CD4-positive, CD25-positive, alpha-beta regulatory T cell (primary cell): ENCODE results near the gene GIPC2. TPM values are rescaled to one million over a fixed set of nuclear protein-coding genes. Genes with fewer than 3 reads are reported as not detected.

Experiments
- ATAC-seq, 2 donors: fragments of 150-1000 bp; cut with Tn5 transposase; one replicate each; pipeline ENCODE4 v1.10.0; 2021; ENCODE audit warnings: low read depth in 2 of 2, moderate number of reproducible peaks in 2 of 2, moderate library complexity in 1 of 2
- DNase-seq, 3 donors: peaks; one replicate each; pipeline versions ENCODE4 v3.0.0 to v3.0.0-alpha.2; 2012 to 2022; ENCODE audit warnings: mixed read lengths in 1 of 3
- H3K27ac ChIP-seq: one replicate; pipeline ENCODE4 v1.7.0; 2013; ENCODE audit warnings: mild to moderate bottlenecking, low read length; ENCODE audit not compliant: insufficient read depth, poor library complexity, severe bottlenecking
- H3K27me3 ChIP-seq: one replicate; pipeline ENCODE4 v1.7.0; 2013; ENCODE audit warnings: low read length; ENCODE audit not compliant: control insufficient read depth, insufficient read depth
- H3K36me3 ChIP-seq: one replicate; pipeline ENCODE4 v1.7.0; 2013; ENCODE audit warnings: mild to moderate bottlenecking, low read length, moderate library complexity; ENCODE audit not compliant: control insufficient read depth, insufficient read depth
- H3K4me1 ChIP-seq: 2 replicates; pipeline ENCODE4 v1.7.0; 2013; ENCODE audit warnings: mild to moderate bottlenecking, low read length; ENCODE audit not compliant: insufficient read depth, control insufficient read depth, poor library complexity, severe bottlenecking
- H3K4me3 ChIP-seq: one replicate; pipeline ENCODE4 v1.7.0; 2013; ENCODE audit warnings: low read depth, mild to moderate bottlenecking, low read length, moderate library complexity
- H3K9me3 ChIP-seq, 2 experiments: 1 replicate in 1 of 2; 2 replicates in 1 of 2; pipeline ENCODE4 v1.7.0; 2013; ENCODE audit warnings: low read length in 2 of 2, mild to moderate bottlenecking in 1 of 2, moderate library complexity in 1 of 2; ENCODE audit not compliant: control insufficient read depth in 2 of 2
- H3K27ac Mint-ChIP-seq, 3 donors: one replicate each; pipeline ENCODE4 v1.8.0; 2020 to 2022; ENCODE audit warnings: mild to moderate bottlenecking in 3 of 3, mixed read lengths in 3 of 3, moderate library complexity in 2 of 3
- H3K27me3 Mint-ChIP-seq: one replicate; pipeline ENCODE4 v1.8.0; 2022; ENCODE audit warnings: mild to moderate bottlenecking, mixed read lengths
- H3K36me3 Mint-ChIP-seq: one replicate; pipeline ENCODE4 v1.8.0; 2020; ENCODE audit warnings: mixed read lengths
- H3K4me1 Mint-ChIP-seq, 4 donors: one replicate each; pipeline ENCODE4 v1.8.0; 2020 to 2022; ENCODE audit warnings: mixed read lengths in 4 of 4, mild to moderate bottlenecking in 1 of 4
- H3K4me3 Mint-ChIP-seq, 4 donors: one replicate each; pipeline ENCODE4 v1.8.0; 2020 to 2022; ENCODE audit warnings: mild to moderate bottlenecking in 4 of 4, mixed read lengths in 4 of 4, moderate library complexity in 3 of 4
- H3K9me3 Mint-ChIP-seq, 7 donors: one replicate each; pipeline ENCODE4 v1.8.0; 2020 to 2022; ENCODE audit warnings: mixed read lengths in 7 of 7, mild to moderate bottlenecking in 3 of 7, moderate library complexity in 2 of 7
- polyA plus RNA-seq, 4 donors: library from polyadenylated mRNA; unstranded; fragments of 300-500 nt; fragmentation: Illumina TruSeq; gene quantifications; one replicate each; pipeline ENCODE4 v1.2.3, GENCODE V29; 2021
- total RNA-seq: library from RNA; stranded (reverse); gene quantifications from one replicate; pipeline ENCODE4 v1.2.3, GENCODE V29; 2022

The GIPC2 gene
- total and polyA plus RNA-seq, 5 donors from 2014 or later: 0.22 to 0.39 TPM; not detected in 3

DNA sequence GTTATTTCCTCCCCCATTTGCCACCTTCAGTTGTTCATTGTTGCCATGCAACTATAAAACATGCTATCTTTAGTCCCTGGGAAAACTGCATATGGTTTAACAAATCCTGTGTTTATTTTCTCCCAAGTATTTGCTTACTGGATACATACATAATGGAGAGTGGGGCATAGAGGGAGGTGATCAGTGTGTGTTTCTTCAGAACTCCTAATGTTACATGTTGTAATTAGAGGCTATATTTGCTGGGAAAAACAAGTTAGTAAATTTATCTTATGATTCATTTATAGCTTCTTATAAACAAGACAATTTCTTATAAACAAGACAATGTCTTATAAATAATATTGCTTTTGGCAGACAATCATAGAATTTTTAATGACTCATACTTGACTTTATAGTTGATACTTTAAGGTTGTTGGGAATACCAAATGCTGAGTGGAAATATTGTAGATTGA is 7.3 kb upstream of the GIPC2 start:
- Mint-ChIP-seq H3K36me3 (no peaks in the 10 kb centered on the region), H3K27me3 (peaks cover 49% of the 10 kb centered on the region), H3K9me3 (peaks cover 0 to 2% (median 0%) of the 10 kb centered on the region in 7 donors), H3K4me3 (no peak overlapping the region), H3K4me1 (peaks cover 5 to 8% (median 6%) of the 10 kb centered on the region in 4 donors), H3K27ac (no peak overlapping the region)
- Histone ChIP-seq H3K36me3 (no peaks in the 10 kb centered on the region), H3K4me1 (no peaks in the 10 kb centered on the region), H3K9me3 (no peaks in the 10 kb centered on the region), H3K27ac (no peak overlapping the region), H3K27me3 (peaks cover 15% of the 10 kb centered on the region), H3K4me3 (no peak overlapping the region)
- DNase-seq: no peak
- no peak for ATAC-seq

DNA sequence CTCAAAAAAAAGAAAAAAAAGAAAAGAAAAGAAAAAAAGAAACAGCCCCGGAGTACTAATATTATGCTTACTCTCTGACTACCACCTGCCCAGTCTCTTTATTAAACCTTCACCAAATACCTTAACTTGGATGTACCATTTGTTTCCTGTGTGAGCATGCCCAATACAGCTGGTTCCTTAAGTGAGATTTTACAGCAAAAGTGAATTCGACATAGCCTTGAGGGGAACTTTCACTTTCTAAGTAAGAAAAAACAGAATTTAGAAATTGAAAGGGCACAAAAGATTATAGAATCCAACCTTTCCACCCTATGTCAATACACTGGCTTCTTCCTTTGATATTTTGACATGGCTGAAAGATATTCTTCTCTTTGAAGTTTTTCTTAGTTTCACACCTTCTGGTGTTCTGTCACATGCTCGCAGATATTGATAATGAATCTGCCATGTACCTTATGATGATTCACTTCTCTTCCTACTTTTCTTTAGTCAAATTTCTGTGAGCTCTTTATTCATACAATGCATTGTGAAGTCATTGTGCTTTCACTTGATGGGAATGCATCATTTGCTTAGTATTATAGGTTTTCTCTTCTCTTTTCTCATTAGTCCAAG is 5.2 kb upstream of the GIPC2 start:
- H3K27ac ChIP-seq: no peak overlapping the region
- Mint-ChIP-seq H3K36me3 (no peaks in the 10 kb centered on the region), H3K4me3 (no peak overlapping the region), H3K27ac (no peak overlapping the region), H3K9me3 (peaks cover 0 to 3% (median 0%) of the 10 kb centered on the region in 7 donors), H3K27me3 (peaks cover 60% of the 10 kb centered on the region), H3K4me1 (peaks cover 5 to 18% (median 12%) of the 10 kb centered on the region in 4 donors)
- DNase-seq (peak in 1 of 3 donors; percentile 14), ATAC-seq (no peak)
- H3K36me3 ChIP-seq: no peaks in the 10 kb centered on the region
- peaks cover 4% of the 10 kb centered on the region for H3K4me1 ChIP-seq
- H3K4me3 ChIP-seq: peak overlapping the region; percentile 21
- H3K9me3 ChIP-seq: no peaks in the 10 kb centered on the region
- peaks cover 24% of the 10 kb centered on the region for H3K27me3 ChIP-seq

DNA sequence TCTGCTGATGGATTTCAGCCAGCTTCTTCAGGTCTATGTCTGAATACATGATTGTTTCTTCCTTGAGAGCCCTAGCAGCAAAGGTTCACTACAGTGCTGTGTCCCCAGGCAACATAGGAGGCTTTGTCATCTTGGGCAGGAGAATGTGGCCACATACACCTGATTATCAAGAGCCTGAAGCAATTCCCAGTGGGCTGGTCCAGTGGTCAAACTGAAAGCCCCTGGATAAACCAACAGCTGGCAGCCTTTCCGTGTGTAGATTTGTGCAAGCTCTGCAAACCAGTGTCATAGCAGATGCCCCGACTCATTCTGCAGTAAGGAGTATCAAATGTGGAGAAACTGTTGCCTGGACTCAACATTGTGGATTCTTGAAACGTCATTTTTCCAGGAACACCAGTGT is 2.3 kb upstream of the GIPC2 start:
- H3K4me3 Mint-ChIP-seq: peak overlapping the region in 1 of 4 donors; percentile 45
- no peaks in the 10 kb centered on the region for H3K36me3 Mint-ChIP-seq
- Histone ChIP-seq H3K4me1 (peaks cover 15% of the 10 kb centered on the region), H3K27ac (no peak overlapping the region), H3K27me3 (peaks cover 41% of the 10 kb centered on the region), H3K4me3 (no peak overlapping the region), H3K9me3 (no peaks in the 10 kb centered on the region), H3K36me3 (no peaks in the 10 kb centered on the region)
- no peak overlapping the region for H3K27ac Mint-ChIP-seq
- H3K4me1 Mint-ChIP-seq: peaks cover 5 to 26% (median 15%) of the 10 kb centered on the region in 4 donors
- peaks cover 71% of the 10 kb centered on the region for H3K27me3 Mint-ChIP-seq
- no peak for ATAC-seq
- peaks cover 0 to 3% (median 0%) of the 10 kb centered on the region in 7 donors for H3K9me3 Mint-ChIP-seq
- no peak for DNase-seq

DNA sequence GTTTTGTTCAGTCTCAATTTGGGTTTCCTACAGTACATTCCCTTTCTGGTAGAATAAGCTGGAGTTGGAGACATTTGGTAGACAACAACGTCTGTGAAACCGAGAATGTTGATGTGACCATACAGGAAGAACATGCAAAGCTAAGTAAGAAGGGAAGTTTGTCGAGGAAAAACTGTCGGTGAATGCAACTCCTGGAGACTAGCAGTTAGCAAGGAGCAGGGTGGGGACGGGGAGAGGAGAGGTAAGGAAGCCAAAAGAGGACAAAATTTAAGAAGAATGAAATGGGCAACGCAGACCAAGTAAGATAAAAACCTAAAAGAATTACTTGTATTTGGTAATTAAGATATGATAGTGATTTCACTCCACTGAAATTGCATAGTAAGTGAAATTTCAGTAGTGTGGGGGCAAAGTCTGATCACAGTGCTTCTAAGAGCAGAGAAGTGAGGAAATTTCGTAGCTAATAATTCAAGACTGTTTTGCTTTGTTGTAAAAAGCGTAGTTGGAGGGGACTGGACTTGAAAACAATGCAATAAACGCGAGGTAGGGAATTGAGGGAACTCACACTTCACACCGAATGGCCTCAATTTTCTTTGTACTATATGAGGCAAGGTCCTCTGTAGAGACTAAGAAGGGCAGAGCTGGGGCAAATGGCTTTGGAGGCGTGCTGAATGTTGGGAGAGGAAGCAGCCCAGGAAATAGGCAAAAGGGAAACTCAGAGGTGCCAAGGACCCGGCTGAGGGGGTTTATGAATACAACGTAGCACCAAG is 787 bp upstream of the GIPC2 start:
- Histone ChIP-seq H3K27ac (no peak overlapping the region), H3K4me1 (peaks cover 15% of the 10 kb centered on the region), H3K27me3 (peaks cover 36% of the 10 kb centered on the region), H3K36me3 (no peaks in the 10 kb centered on the region), H3K4me3 (peak overlapping the region; percentile 56), H3K9me3 (no peaks in the 10 kb centered on the region)
- H3K4me1 Mint-ChIP-seq: peaks cover 5 to 26% (median 15%) of the 10 kb centered on the region in 4 donors
- peaks cover 75% of the 10 kb centered on the region for H3K27me3 Mint-ChIP-seq
- ATAC-seq: no peak
- no peaks in the 10 kb centered on the region for H3K36me3 Mint-ChIP-seq
- H3K4me3 Mint-ChIP-seq: peak overlapping the region; percentile 53 to 78 (median 56)
- peaks cover 0 to 3% (median 0%) of the 10 kb centered on the region in 7 donors for H3K9me3 Mint-ChIP-seq
- H3K27ac Mint-ChIP-seq: no peak overlapping the region
- DNase-seq: no peak

DNA sequence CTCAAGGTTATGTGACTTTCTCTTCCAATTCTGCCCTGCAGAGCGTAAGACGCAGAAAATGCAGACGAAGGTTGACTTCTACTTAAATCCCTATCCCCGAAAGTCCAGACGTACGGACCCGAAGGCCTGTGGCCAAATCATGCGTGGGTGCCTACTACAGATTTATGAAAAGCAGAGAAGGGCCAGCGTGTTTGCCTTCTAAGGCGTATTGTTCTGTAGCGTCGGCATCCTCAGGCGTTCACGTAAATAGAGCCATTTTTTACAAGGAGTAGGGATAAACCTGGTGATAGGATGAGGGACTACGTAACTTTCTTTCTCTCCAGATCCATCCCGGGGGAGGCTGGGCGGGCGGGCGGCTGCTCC is 222 bp upstream of the GIPC2 start:
- no peaks in the 10 kb centered on the region for H3K36me3 Mint-ChIP-seq
- Histone ChIP-seq H3K4me3 (peak overlapping the region; percentile 56), H3K4me1 (peaks cover 15% of the 10 kb centered on the region), H3K27me3 (peaks cover 36% of the 10 kb centered on the region), H3K36me3 (no peaks in the 10 kb centered on the region), H3K27ac (no peak overlapping the region), H3K9me3 (no peaks in the 10 kb centered on the region)
- no peak overlapping the region for H3K27ac Mint-ChIP-seq
- H3K27me3 Mint-ChIP-seq: peaks cover 69% of the 10 kb centered on the region
- peak overlapping the region; percentile 53 to 78 (median 56) for H3K4me3 Mint-ChIP-seq
- H3K4me1 Mint-ChIP-seq: peaks cover 5 to 24% (median 13%) of the 10 kb centered on the region in 4 donors
- H3K9me3 Mint-ChIP-seq: peaks cover 0 to 3% (median 0%) of the 10 kb centered on the region in 7 donors
- ATAC-seq (no peak), DNase-seq (no peak)

DNA sequence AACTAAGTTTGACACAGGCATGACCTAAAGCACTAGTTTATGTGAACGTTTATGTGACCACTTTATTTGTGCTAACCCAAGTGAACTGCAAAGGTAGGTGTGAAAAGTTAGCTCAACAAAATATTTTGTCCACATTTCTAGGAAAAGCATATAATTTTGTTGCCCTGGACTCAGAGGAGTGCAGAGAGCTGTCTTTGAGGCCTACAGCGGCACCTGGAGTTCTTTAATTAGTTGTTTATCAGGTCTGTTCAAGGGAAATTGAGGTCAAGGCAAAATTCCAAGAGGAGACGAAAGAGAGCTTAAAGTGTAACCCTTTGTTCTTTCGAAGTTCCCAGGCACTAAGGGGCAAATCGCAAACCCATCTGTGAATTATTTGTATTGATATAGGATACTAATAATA is 1.3 kb downstream of the GIPC2 start:
- ATAC-seq: no peak
- H3K27me3 Mint-ChIP-seq: peaks cover 67% of the 10 kb centered on the region

DNA sequence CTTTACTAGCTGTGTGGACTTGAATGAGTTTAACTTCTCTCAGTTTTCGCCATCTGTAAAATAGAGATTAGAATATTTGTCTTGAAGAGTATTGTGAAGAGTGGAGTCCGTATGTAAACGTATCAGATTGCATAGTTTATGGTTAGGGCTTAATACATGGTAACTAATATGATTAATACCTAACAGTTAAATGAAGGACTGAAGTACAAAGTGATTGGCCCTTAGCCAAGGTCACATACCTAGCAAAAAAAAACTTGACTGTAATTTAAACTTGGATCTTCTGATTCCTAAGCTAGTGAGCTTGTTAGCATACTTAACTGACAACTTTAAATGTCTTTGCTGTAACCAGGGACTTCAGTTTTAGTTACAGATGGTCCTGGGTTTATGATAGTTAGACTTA is 1.9 kb downstream of the GIPC2 start:
- peaks cover 15% of the 10 kb centered on the region for H3K4me1 ChIP-seq
- peaks cover 36% of the 10 kb centered on the region for H3K27me3 ChIP-seq
- DNase-seq (no peak), ATAC-seq (no peak)
- H3K36me3 ChIP-seq: no peaks in the 10 kb centered on the region
- no peak overlapping the region for H3K4me3 ChIP-seq
- Mint-ChIP-seq H3K36me3 (no peaks in the 10 kb centered on the region), H3K4me1 (peaks cover 0 to 19% (median 9%) of the 10 kb centered on the region in 4 donors), H3K27ac (no peak overlapping the region), H3K27me3 (peaks cover 66% of the 10 kb centered on the region), H3K9me3 (peaks cover 0 to 3% (median 0%) of the 10 kb centered on the region in 7 donors), H3K4me3 (peak overlapping the region in 1 of 4 donors; percentile 70)
- no peak overlapping the region for H3K27ac ChIP-seq
- H3K9me3 ChIP-seq: no peaks in the 10 kb centered on the region

More for the DNA sequence above, 1.3 kb downstream of the GIPC2 start:
- Histone ChIP-seq H3K9me3 (no peaks in the 10 kb centered on the region), H3K36me3 (no peaks in the 10 kb centered on the region), H3K27ac (no peak overlapping the region), H3K4me3 (no peak overlapping the region), H3K27me3 (peaks cover 36% of the 10 kb centered on the region), H3K4me1 (peaks cover 15% of the 10 kb centered on the region)
- peaks cover 0 to 3% (median 0%) of the 10 kb centered on the region in 7 donors for H3K9me3 Mint-ChIP-seq
- peaks cover 0 to 19% (median 9%) of the 10 kb centered on the region in 4 donors for H3K4me1 Mint-ChIP-seq
- DNase-seq: no peak
- no peak overlapping the region for H3K27ac Mint-ChIP-seq
- no peaks in the 10 kb centered on the region for H3K36me3 Mint-ChIP-seq
- H3K4me3 Mint-ChIP-seq: peak overlapping the region in 3 of 4 donors; percentile 10 to 84 (median 83)
